HG02763 (cell line): ENCODE measurements around the gene NELL1.

Experiments used
- ATAC-seq: cut with Tn5 transposase; IDR thresholded peaks from one replicate; pipeline ENCODE4 v1.9.1; 2021; ENCODE audit warnings: mild to moderate bottlenecking, moderate library complexity; ENCODE audit not compliant: unreplicated experiment

NELL1 gene

GRCh38 chr11:21401496-21401895, 732.1 kb downstream of the NELL1 start:
- ATAC-seq: no peak

- no peak for ATAC-seq
These were observed 732.9 kb downstream of the NELL1 start for GRCh38 chr11:21402274-21402673.

GRCh38 chr11:21403069-21403468, 733.7 kb downstream of the NELL1 start:
- no peak for ATAC-seq

GRCh38 chr11:21405422-21405821, 736.0 kb downstream of the NELL1 start:
- ATAC-seq: no peak

- ATAC-seq: no peak
These were observed 741.1 kb downstream of the NELL1 start for GRCh38 chr11:21410513-21410912.

- no peak for ATAC-seq
These were observed 741.7 kb downstream of the NELL1 start for GRCh38 chr11:21411104-21411503.

- no peak for ATAC-seq
These were observed 742.2 kb downstream of the NELL1 start for GRCh38 chr11:21411597-21411996.

- ATAC-seq: no peak
These were observed 743.4 kb downstream of the NELL1 start for GRCh38 chr11:21412652-21413383.

- ATAC-seq: no peak
These were observed 745.6 kb downstream of the NELL1 start for GRCh38 chr11:21414953-21415352.

GRCh38 chr11:21415606-21416005, 746.2 kb downstream of the NELL1 start:
- no peak for ATAC-seq

- no peak for ATAC-seq
These were observed 752.4 kb downstream of the NELL1 start for GRCh38 chr11:21421711-21422329.

GRCh38 chr11:21426931-21427330, 757.5 kb downstream of the NELL1 start:
- no peak for ATAC-seq

- no peak for ATAC-seq
These were observed 758.3 kb downstream of the NELL1 start for GRCh38 chr11:21427726-21428125.

- ATAC-seq: no peak
These were observed 759.4 kb downstream of the NELL1 start for GRCh38 chr11:21428796-21429195.

- no peak for ATAC-seq
These were observed 760.0 kb downstream of the NELL1 start for GRCh38 chr11:21429401-21429800.

GRCh38 chr11:21430537-21430936, 761.2 kb downstream of the NELL1 start:
- no peak for ATAC-seq

- ATAC-seq: no peak
These were observed 777.7 kb downstream of the NELL1 start for GRCh38 chr11:21446939-21447590.

- no peak for ATAC-seq
These were observed 778.5 kb downstream of the NELL1 start for GRCh38 chr11:21447871-21448270.

GRCh38 chr11:21456186-21456585, 786.8 kb downstream of the NELL1 start:
- ATAC-seq: no peak

GRCh38 chr11:21460082-21460481, 790.7 kb downstream of the NELL1 start:
- ATAC-seq: no peak

GRCh38 chr11:21461701-21462100, 792.3 kb downstream of the NELL1 start:
- no peak for ATAC-seq

GRCh38 chr11:21464601-21465193, 795.3 kb downstream of the NELL1 start:
- no peak for ATAC-seq
